SU-DHL-6 (cell line): ENCODE results near the gene DPPA3.

Experiments
- H2AFZ ChIP-seq: fragments of 200-600 bp; sonication (generic); 2 replicates; pipeline ENCODE4 v1.6.1; 2014; ENCODE audit warnings: low read depth, mild to moderate bottlenecking, moderate library complexity, mixed read lengths, antibody characterized with exemption, low read length; ENCODE audit not compliant: severe bottlenecking
- H3F3A ChIP-seq: fragments of 200-600 bp; shearing (Covaris generic); 2 replicates; pipeline ENCODE4 v1.6.0; 2016; ENCODE audit warnings: antibody characterized with exemption, mild to moderate bottlenecking; ENCODE audit not compliant: insufficient read depth
- H3K27ac ChIP-seq: fragments of 200-600 bp; sonication (generic); 2 replicates; pipeline ENCODE4 v1.5.1; 2016; ENCODE audit warnings: low read depth, mild to moderate bottlenecking, low read length, moderate library complexity, mixed read lengths
- H3K27me3 ChIP-seq: fragments of 200-600 bp; sonication (generic), shearing (Covaris generic); 2 replicates; pipeline ENCODE4 v1.6.0; 2014; ENCODE audit warnings: mild to moderate bottlenecking, low read length
- H3K36me3 ChIP-seq: fragments of 200-600 bp; sonication (generic); 2 replicates; pipeline ENCODE4 v1.6.1; 2014; ENCODE audit warnings: mild to moderate bottlenecking, low read length, mixed read lengths
- H3K4me2 ChIP-seq: fragments of 300-600, 200-600 bp; shearing (Covaris generic), sonication (generic); 2 replicates; pipeline ENCODE4 v1.6.0; 2014; ENCODE audit warnings: low read length, low read depth, mild to moderate bottlenecking; ENCODE audit not compliant: poor library complexity, severe bottlenecking
- H3K4me3 ChIP-seq: fragments of 200-600 bp; sonication (generic); 2 replicates; pipeline ENCODE4 v1.5.1; 2014; ENCODE audit warnings: antibody characterized with exemption, low read length, mild to moderate bottlenecking, mixed read lengths; ENCODE audit not compliant: insufficient read depth, poor library complexity, severe bottlenecking
- H3K79me2 ChIP-seq: fragments of 200-600 bp; sonication (generic); 2 replicates; pipeline ENCODE4 v1.6.1; 2014; ENCODE audit warnings: mild to moderate bottlenecking, low read length, moderate library complexity; ENCODE audit not compliant: insufficient read depth
- H3K9ac ChIP-seq: fragments of 200-600 bp; sonication (generic); 2 replicates; pipeline ENCODE4 v1.7.0; 2014; ENCODE audit warnings: mild to moderate bottlenecking, low read length
- H3K9me2 ChIP-seq: fragments of 200-600 bp; sonication (generic); replicated peaks from 2 replicates; pipeline ENCODE4 v1.6.1; 2014; ENCODE audit warnings: low read length; ENCODE audit not compliant: insufficient read depth
- H3K9me3 ChIP-seq: fragments of 200-600 bp; sonication (generic); 2 replicates; pipeline ENCODE4 v1.6.1; 2014; ENCODE audit warnings: low read length, mixed read lengths; ENCODE audit not compliant: insufficient read depth
- H4K20me1 ChIP-seq: fragments of 200-600 bp; sonication (generic); 2 replicates; pipeline ENCODE4 v1.6.1; 2014; ENCODE audit warnings: low read depth, mild to moderate bottlenecking, antibody characterized with exemption, low read length, moderate library complexity, mixed read lengths
- EZH2phosphoT487 ChIP-seq: fragments of 200-600 bp; sonication (generic), shearing (Covaris generic); conservative IDR thresholded peaks from 2 replicates; pipeline ENCODE4 v1.6.1; 2018; ENCODE audit warnings: mild to moderate bottlenecking, antibody characterized with exemption, low read length, moderate library complexity, mixed read lengths
- TF ChIP-seq, protein P1 (sequence below): fragments of 200-600 bp; sonication (generic); IDR thresholded peaks from one replicate; pipeline ENCODE4 v1.5.1; 2017; ENCODE audit warnings: antibody characterized with exemption, mild to moderate bottlenecking, low read length, moderate library complexity; ENCODE audit not compliant: insufficient read depth, poor library complexity, severe bottlenecking

Gene DPPA3

DNA sequence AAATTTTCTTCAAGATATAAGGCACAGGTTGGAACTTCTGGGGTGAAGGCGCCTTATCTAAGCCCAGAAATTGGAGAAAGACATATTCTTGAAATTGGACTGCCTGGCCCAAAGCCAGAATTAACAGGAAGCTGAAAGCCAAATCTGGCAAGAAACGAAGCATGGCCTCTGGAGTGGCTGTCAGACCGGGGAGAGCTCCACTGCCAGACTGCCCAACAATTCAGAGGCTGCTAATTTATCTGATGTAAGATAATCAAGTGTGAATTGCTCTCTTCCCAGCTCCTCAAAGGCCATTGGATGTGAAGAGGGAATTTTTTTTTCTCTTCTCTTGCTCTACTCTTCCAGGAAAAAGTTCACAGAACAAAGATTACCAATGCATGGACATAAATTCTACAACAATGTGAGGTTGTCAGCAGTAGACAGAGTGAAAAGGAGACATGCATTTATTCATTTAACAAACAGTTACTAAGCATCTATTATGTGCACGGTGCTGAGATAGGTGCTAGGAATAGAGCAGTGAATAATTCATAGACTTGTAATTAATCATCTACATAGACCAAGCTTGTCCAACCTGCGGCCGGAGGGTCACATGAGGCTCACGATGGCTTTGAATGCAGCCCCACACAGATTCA lies 15.6 kb upstream of the DPPA3 start, which contains the start of gene GDF3:
TSS of gene GDF3 (minus strand) at position 210 of the 632 bp plus-strand sequence. CDS start at position 163, 47 bp downstream.
- H3K9ac ChIP-seq, result no peak within 1 kb of the TSS
- H3K27me3 ChIP-seq, result no peaks in the 10 kb centered on the region
- no peaks in the 10 kb centered on the region for H3K36me3 ChIP-seq
- no peak within 1 kb of the TSS for H2AFZ ChIP-seq
- H3K4me2 ChIP-seq, result no peak within 1 kb of the TSS
- no peaks in the 10 kb centered on the region for H3K79me2 ChIP-seq
- no peak for TF ChIP-seq EZH2phosphoT487
- TF ChIP-seq, protein P1, sequence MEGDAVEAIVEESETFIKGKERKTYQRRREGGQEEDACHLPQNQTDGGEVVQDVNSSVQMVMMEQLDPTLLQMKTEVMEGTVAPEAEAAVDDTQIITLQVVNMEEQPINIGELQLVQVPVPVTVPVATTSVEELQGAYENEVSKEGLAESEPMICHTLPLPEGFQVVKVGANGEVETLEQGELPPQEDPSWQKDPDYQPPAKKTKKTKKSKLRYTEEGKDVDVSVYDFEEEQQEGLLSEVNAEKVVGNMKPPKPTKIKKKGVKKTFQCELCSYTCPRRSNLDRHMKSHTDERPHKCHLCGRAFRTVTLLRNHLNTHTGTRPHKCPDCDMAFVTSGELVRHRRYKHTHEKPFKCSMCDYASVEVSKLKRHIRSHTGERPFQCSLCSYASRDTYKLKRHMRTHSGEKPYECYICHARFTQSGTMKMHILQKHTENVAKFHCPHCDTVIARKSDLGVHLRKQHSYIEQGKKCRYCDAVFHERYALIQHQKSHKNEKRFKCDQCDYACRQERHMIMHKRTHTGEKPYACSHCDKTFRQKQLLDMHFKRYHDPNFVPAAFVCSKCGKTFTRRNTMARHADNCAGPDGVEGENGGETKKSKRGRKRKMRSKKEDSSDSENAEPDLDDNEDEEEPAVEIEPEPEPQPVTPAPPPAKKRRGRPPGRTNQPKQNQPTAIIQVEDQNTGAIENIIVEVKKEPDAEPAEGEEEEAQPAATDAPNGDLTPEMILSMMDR, result no peak
- H3K4me3 ChIP-seq, result no peak within 1 kb of the TSS
- no peaks in the 10 kb centered on the region for H3F3A ChIP-seq
- no peak within 1 kb of the TSS for H3K27ac ChIP-seq
- no peaks in the 10 kb centered on the region for H3K9me3 ChIP-seq
- no peaks in the 10 kb centered on the region for H3K9me2 ChIP-seq
- no peaks in the 10 kb centered on the region for H4K20me1 ChIP-seq

DNA sequence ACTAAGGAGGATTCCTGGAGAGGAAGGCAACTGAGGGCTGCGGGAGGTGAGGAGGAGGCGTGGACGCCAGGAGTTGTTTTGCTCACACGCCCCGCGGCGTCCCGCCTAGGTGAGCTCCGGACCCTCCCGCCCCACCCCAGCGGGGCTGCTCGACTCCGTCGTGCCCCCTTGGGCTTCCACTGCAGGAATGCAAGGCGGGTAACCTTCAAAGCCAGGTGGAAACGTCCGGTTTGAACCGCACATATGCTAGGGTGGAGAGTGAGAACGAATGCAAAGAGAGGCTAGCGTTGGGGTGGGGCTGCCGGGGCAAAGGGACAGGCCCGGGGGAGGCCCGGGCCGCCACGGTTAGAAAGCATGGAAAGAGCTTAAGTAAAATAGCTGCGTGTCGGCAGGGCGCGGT lies 5.4 kb upstream of the DPPA3 start:
- Histone ChIP-seq H4K20me1 (no peaks in the 10 kb centered on the region), H3K4me3 (no peak overlapping the region), H3K9me2 (no peaks in the 10 kb centered on the region), H3K9ac (no peak overlapping the region), H3K79me2 (no peaks in the 10 kb centered on the region), H3F3A (no peaks in the 10 kb centered on the region), H2AFZ (no peak overlapping the region), H3K36me3 (no peaks in the 10 kb centered on the region), H3K4me2 (no peak overlapping the region), H3K27me3 (no peaks in the 10 kb centered on the region), H3K9me3 (no peaks in the 10 kb centered on the region), H3K27ac (no peak overlapping the region)
- no peak for TF ChIP-seq EZH2phosphoT487
- TF ChIP-seq, protein P1, result no peak

DNA sequence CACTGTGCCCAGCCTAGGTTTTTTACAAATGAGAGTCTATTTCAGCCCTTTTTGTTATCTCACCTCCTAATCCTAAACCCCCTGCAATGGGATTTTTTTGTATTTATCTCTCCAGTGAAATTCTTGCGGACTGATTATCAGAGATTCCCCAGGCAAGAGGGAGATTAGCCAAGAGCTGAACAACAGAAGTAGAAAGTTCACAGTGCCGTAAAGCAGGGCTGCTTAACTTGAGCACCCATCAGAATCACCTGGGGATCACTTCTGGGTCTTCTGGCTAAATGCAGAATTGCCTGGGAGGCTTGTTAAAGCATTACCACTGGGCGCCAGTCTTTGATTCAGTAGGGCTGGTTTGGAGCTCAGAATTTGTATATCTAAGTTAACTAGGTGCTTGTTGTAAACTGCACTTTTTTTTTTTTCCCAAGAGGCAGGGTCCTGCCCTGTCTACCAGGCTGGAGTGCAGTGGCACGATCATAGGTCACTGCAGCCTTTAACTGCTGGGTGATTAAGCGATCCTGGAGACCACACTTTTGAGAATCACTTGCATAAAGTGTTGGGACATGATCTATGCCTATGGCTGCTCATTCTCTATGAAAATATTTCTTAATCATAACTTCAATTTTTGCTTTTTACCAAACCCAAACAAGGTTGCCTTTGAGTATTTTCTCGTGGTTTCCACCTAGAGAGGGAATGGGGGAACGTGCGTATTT lies 1.1 kb upstream of the DPPA3 start:
- Histone ChIP-seq H3F3A (no peaks in the 10 kb centered on the region), H3K4me2 (no peak overlapping the region), H3K36me3 (no peaks in the 10 kb centered on the region), H4K20me1 (no peaks in the 10 kb centered on the region), H3K9me2 (no peaks in the 10 kb centered on the region), H2AFZ (no peak overlapping the region), H3K27me3 (no peaks in the 10 kb centered on the region), H3K79me2 (no peaks in the 10 kb centered on the region), H3K9me3 (no peaks in the 10 kb centered on the region), H3K4me3 (no peak overlapping the region), H3K27ac (no peak overlapping the region), H3K9ac (no peak overlapping the region)
- TF ChIP-seq, protein P1, result no peak
- no peak for TF ChIP-seq EZH2phosphoT487
